ENCODE data around the gene HINT3.
A peak's percentile ranks its signal among the peaks of the same experiment; 100 is the strongest.
"Not testable (repeated sequence)": the region's sequence is repeated elsewhere in the genome, so short reads cannot be mapped to it uniquely, and the experiment has no call there.

HINT3 gene

GRCh38 chr6:125923366-125923877 lies 33.1 kb upstream of the HINT3 start:
- Histone ChIP-seq H3K4me3 (ENCODE audit: low read length) (no peak overlapping the region), H3K9ac (ENCODE audit: low read length) (no peak overlapping the region), H3K9me3 (ENCODE audit: control insufficient read depth, low read length) (no peaks in the 10 kb centered on the region), H3K36me3 (ENCODE audit: control insufficient read depth, insufficient read depth, low read length, severe bottlenecking) (peaks cover 82% of the 10 kb centered on the region), H3K4me1 (ENCODE audit: control insufficient read depth, insufficient read depth, low read length) (peaks cover 40% of the 10 kb centered on the region), H3K27me3 (replicated peaks; ENCODE audit: control insufficient read depth, insufficient read depth, low read length) (no peaks in the 10 kb centered on the region)
- DNase-seq (ENCODE audit: low read depth): no peak

GRCh38 chr6:125924169-125924568 lies 32.4 kb upstream of the HINT3 start:
- H3K4me3 ChIP-seq (ENCODE audit: low read length): no peak overlapping the region
- H3K4me1 ChIP-seq (ENCODE audit: control insufficient read depth, insufficient read depth, low read length): peaks cover 33% of the 10 kb centered on the region
- DNase-seq (ENCODE audit: low read depth): peak; percentile 54
- H3K9me3 ChIP-seq (ENCODE audit: control insufficient read depth, low read length): no peaks in the 10 kb centered on the region
- no peak overlapping the region for H3K9ac ChIP-seq (ENCODE audit: low read length)
- H3K27me3 ChIP-seq (replicated peaks; ENCODE audit: control insufficient read depth, insufficient read depth, low read length): no peaks in the 10 kb centered on the region
- peaks cover 90% of the 10 kb centered on the region for H3K36me3 ChIP-seq (ENCODE audit: control insufficient read depth, insufficient read depth, low read length, severe bottlenecking)

GRCh38 chr6:125924697-125925358 lies 31.7 kb upstream of the HINT3 start:
- no peaks in the 10 kb centered on the region for H3K27me3 ChIP-seq (replicated peaks; ENCODE audit: control insufficient read depth, insufficient read depth, low read length)
- no peak for DNase-seq (ENCODE audit: low read depth)
- H3K9me3 ChIP-seq (ENCODE audit: control insufficient read depth, low read length): no peaks in the 10 kb centered on the region
- H3K4me3 ChIP-seq (ENCODE audit: low read length): no peak overlapping the region
- peaks cover 91% of the 10 kb centered on the region for H3K36me3 ChIP-seq (ENCODE audit: control insufficient read depth, insufficient read depth, low read length, severe bottlenecking)
- no peak overlapping the region for H3K9ac ChIP-seq (ENCODE audit: low read length)
- H3K4me1 ChIP-seq (ENCODE audit: control insufficient read depth, insufficient read depth, low read length): peaks cover 27% of the 10 kb centered on the region

GRCh38 chr6:125926711-125927110 lies 29.9 kb upstream of the HINT3 start:
- peaks cover 23% of the 10 kb centered on the region for H3K4me1 ChIP-seq (ENCODE audit: control insufficient read depth, insufficient read depth, low read length)
- H3K27me3 ChIP-seq (replicated peaks; ENCODE audit: control insufficient read depth, insufficient read depth, low read length): no peaks in the 10 kb centered on the region
- H3K36me3 ChIP-seq (ENCODE audit: control insufficient read depth, insufficient read depth, low read length, severe bottlenecking): peaks cover 90% of the 10 kb centered on the region

GRCh38 chr6:125927761-125928160 lies 28.8 kb upstream of the HINT3 start:
- Histone ChIP-seq H3K9me3 (ENCODE audit: control insufficient read depth, low read length) (no peaks in the 10 kb centered on the region), H3K4me1 (ENCODE audit: control insufficient read depth, insufficient read depth, low read length) (peaks cover 23% of the 10 kb centered on the region), H3K36me3 (ENCODE audit: control insufficient read depth, insufficient read depth, low read length, severe bottlenecking) (peaks cover 86% of the 10 kb centered on the region), H3K9ac (ENCODE audit: low read length) (no peak overlapping the region), H3K4me3 (ENCODE audit: low read length) (no peak overlapping the region), H3K27me3 (replicated peaks; ENCODE audit: control insufficient read depth, insufficient read depth, low read length) (no peaks in the 10 kb centered on the region)
- no peak for DNase-seq (ENCODE audit: low read depth)

More at GRCh38 chr6:125926711-125927110, 29.9 kb upstream of the HINT3 start:
- Histone ChIP-seq H3K9me3 (ENCODE audit: control insufficient read depth, low read length) (no peaks in the 10 kb centered on the region), H3K4me3 (ENCODE audit: low read length) (no peak overlapping the region), H3K9ac (ENCODE audit: low read length) (no peak overlapping the region)
- no peak for DNase-seq (ENCODE audit: low read depth)

GRCh38 chr6:125930765-125931418 lies 25.7 kb upstream of the HINT3 start:
- DNase-seq (ENCODE audit: low read depth): peak; percentile 82
- H3K4me1 ChIP-seq (ENCODE audit: control insufficient read depth, insufficient read depth, low read length): no peaks in the 10 kb centered on the region
- H3K27me3 ChIP-seq (replicated peaks; ENCODE audit: control insufficient read depth, insufficient read depth, low read length): no peaks in the 10 kb centered on the region
- H3K9me3 ChIP-seq (ENCODE audit: control insufficient read depth, low read length): no peaks in the 10 kb centered on the region
- H3K4me3 ChIP-seq (ENCODE audit: low read length): no peak overlapping the region
- H3K36me3 ChIP-seq (ENCODE audit: control insufficient read depth, insufficient read depth, low read length, severe bottlenecking): peaks cover 55% of the 10 kb centered on the region
- no peak overlapping the region for H3K9ac ChIP-seq (ENCODE audit: low read length)

- Histone ChIP-seq H3K9me3 (ENCODE audit: control insufficient read depth, low read length) (no peaks in the 10 kb centered on the region), H3K9ac (ENCODE audit: low read length) (no peak overlapping the region), H3K27me3 (replicated peaks; ENCODE audit: control insufficient read depth, insufficient read depth, low read length) (no peaks in the 10 kb centered on the region), H3K4me1 (ENCODE audit: control insufficient read depth, insufficient read depth, low read length) (no peaks in the 10 kb centered on the region), H3K4me3 (ENCODE audit: low read length) (no peak overlapping the region), H3K36me3 (ENCODE audit: control insufficient read depth, insufficient read depth, low read length, severe bottlenecking) (peaks cover 49% of the 10 kb centered on the region)
- DNase-seq (ENCODE audit: low read depth): no peak
Observed at GRCh38 chr6:125931733-125932450, 24.7 kb upstream of the HINT3 start.

GRCh38 chr6:125932451-125932795 lies 24.1 kb upstream of the HINT3 start:
- Histone ChIP-seq H3K9ac (ENCODE audit: low read length) (no peak overlapping the region), H3K36me3 (ENCODE audit: control insufficient read depth, insufficient read depth, low read length, severe bottlenecking) (peaks cover 44% of the 10 kb centered on the region), H3K4me3 (ENCODE audit: low read length) (no peak overlapping the region), H3K27me3 (replicated peaks; ENCODE audit: control insufficient read depth, insufficient read depth, low read length) (no peaks in the 10 kb centered on the region), H3K9me3 (ENCODE audit: control insufficient read depth, low read length) (no peaks in the 10 kb centered on the region), H3K4me1 (ENCODE audit: control insufficient read depth, insufficient read depth, low read length) (no peaks in the 10 kb centered on the region)
- DNase-seq (ENCODE audit: low read depth): no peak

- not testable (repeated sequence) for H3K9ac ChIP-seq (ENCODE audit: low read length); H3K4me3 ChIP-seq (ENCODE audit: low read length); H3K9me3 ChIP-seq (ENCODE audit: control insufficient read depth, low read length); H3K27me3 ChIP-seq (replicated peaks; ENCODE audit: control insufficient read depth, insufficient read depth, low read length); DNase-seq (ENCODE audit: low read depth); H3K4me1 ChIP-seq (ENCODE audit: control insufficient read depth, insufficient read depth, low read length)
- H3K36me3 ChIP-seq (ENCODE audit: control insufficient read depth, insufficient read depth, low read length, severe bottlenecking): peaks cover 18% of the 10 kb centered on the region
Observed at GRCh38 chr6:125935520-125935919, 21.1 kb upstream of the HINT3 start.

GRCh38 chr6:125939026-125939425 lies 17.5 kb upstream of the HINT3 start:
- no peaks in the 10 kb centered on the region for H3K27me3 ChIP-seq (replicated peaks; ENCODE audit: control insufficient read depth, insufficient read depth, low read length)
- no peak overlapping the region for H3K4me3 ChIP-seq (ENCODE audit: low read length)
- H3K4me1 ChIP-seq (ENCODE audit: control insufficient read depth, insufficient read depth, low read length): peaks cover 10% of the 10 kb centered on the region
- H3K36me3 ChIP-seq (ENCODE audit: control insufficient read depth, insufficient read depth, low read length, severe bottlenecking): no peaks in the 10 kb centered on the region
- DNase-seq (ENCODE audit: low read depth): no peak
- H3K9me3 ChIP-seq (ENCODE audit: control insufficient read depth, low read length): no peaks in the 10 kb centered on the region
- H3K9ac ChIP-seq (ENCODE audit: low read length): no peak overlapping the region

GRCh38 chr6:125939791-125940190 lies 16.8 kb upstream of the HINT3 start:
- H3K9me3 ChIP-seq (ENCODE audit: control insufficient read depth, low read length): no peaks in the 10 kb centered on the region
- H3K9ac ChIP-seq (ENCODE audit: low read length): no peak overlapping the region
- H3K4me3 ChIP-seq (ENCODE audit: low read length): no peak overlapping the region
- H3K27me3 ChIP-seq (replicated peaks; ENCODE audit: control insufficient read depth, insufficient read depth, low read length): no peaks in the 10 kb centered on the region
- peaks cover 17% of the 10 kb centered on the region for H3K4me1 ChIP-seq (ENCODE audit: control insufficient read depth, insufficient read depth, low read length)
- H3K36me3 ChIP-seq (ENCODE audit: control insufficient read depth, insufficient read depth, low read length, severe bottlenecking): no peaks in the 10 kb centered on the region
- no peak for DNase-seq (ENCODE audit: low read depth)
